ENCODE measurements around the gene TJAP1.

The TJAP1 gene

DNA sequence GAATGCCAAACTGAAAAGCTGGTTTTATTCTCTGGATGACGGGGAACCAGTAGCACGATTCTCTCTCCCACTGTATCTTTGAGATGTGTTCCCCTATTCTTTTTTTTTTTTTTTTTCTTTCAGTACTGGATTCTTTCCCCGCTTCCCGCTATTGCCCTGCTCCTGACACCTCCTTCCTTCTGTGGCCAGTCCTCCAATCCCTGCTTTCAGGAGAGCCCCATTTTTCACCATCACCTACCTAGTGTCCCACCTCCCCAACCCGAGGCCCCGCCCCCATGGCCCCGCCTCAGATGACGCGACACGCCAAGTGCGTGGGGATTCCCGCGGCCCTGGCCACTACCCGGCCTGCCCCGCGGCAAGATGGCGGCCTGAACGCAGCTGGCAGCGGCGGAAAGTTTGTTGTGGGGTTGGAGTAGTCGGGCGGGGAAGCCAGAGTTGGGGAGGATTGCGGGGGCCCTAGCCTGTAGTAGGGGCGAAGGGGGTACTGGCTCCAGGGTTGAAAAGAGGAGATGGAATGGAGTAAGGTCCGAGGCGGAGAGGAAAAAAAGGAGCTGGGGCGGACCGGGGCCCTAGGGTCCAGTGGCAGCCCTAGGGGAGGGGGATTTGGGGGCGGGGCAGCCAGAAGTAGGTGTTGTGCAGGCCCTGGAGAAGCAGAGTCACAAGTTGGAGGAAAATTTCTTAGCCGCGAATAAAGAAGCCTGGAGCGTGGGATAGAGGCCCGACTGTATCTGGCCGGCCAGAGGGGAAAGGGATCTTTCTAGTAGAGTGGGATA is at the start of gene TJAP1:
TSS of gene TJAP1 (plus strand) at position 336 of the 773 bp plus-strand sequence. CDS start 21,432 bp downstream, outside the sequence.
- no peak for DNase-seq

- DNase-seq = no peak
Observed at GRCh38 chr6:43428112-43428570, 49.2 kb upstream of the TJAP1 start.

DNA sequence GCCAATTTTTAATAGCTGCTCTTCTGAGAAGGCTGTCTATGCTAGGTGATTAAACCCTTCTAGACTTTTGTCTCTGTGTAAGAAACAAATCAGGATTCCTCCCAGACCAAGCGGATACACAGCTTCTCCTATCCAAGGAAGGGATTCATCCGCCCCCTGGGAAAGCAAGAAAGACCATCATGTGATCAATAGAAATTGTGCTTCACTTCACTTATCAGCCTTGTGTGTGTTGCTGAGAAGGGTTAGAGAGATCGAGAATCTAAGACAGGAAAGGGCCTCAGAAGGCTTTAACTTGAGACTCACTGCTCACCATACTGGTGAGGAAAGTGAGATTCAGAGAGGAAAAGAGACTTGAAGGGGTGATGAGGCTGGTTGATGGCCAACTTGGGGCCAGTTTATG is 48.5 kb upstream of the TJAP1 start:
- no peak for DNase-seq

DNA sequence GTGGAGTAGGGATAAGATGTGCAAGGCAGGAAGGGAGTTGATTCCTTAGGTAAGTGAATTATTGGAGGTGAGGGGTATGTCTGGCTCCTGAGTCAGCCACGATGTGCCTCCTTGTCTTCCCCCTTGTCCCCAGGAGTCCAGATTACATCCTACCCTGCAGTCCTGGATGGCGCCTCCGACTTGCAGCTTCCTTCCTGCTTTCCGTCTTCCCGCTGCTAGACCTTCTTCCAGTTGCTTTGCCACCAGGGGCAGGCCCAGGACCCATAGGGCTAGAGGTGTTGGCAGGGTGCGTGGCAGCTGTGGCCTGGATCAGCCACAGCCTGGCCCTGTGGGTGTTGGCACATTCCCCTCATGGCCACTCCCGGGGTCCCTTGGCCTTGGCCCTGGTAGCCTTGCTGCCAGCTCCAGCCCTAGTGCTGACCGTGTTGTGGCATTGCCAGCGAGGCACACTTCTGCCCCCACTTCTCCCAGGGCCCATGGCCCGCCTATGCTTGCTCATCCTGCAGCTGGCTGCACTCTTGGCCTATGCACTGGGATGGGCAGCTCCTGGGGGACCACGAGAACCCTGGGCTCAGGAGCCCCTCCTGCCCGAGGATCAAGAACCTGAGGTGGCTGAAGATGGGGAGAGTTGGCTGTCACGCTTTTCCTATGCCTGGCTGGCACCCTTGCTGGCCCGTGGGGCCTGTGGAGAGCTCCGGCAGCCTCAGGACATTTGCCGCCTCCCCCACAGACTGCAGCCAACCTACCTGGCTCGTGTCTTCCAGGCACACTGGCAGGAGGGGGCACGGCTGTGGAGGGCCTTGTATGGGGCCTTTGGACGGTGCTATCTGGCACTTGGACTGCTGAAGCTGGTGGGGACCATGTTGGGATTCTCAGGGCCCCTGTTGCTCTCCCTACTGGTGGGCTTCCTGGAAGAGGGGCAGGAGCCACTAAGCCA is 45.1 kb upstream of the TJAP1 start:
- no peak for DNase-seq

GRCh38 chr6:43433148-43433547 is 44.2 kb upstream of the TJAP1 start:
- no peak for DNase-seq

- no peak for DNase-seq
Observed at GRCh38 chr6:43434001-43434840, 43.1 kb upstream of the TJAP1 start.

DNA sequence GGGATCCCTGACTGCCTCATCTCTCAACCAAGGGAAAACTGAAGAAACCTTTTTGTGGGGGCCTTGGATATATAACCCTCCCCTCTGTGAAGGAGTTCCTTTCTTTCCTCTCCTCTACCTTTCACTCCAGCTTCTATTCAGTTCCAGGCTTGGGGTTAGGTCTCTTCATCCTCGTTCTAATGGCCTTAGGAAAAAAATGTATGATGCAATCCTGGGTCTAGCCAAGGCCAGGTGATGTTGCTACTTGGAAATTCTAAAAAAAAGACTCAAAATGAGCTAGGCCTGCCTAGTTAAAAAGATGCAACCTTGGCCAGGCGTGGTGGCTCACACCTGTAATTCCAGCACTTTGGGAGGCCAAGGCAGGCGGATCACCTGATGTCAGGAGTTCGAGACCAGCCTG is 42.4 kb upstream of the TJAP1 start:
- no peak for DNase-seq

GRCh38 chr6:43435682-43436437 is 41.5 kb upstream of the TJAP1 start:
- DNase-seq = no peak

GRCh38 chr6:43436577-43437282 is 40.6 kb upstream of the TJAP1 start:
- DNase-seq = no peak

DNA sequence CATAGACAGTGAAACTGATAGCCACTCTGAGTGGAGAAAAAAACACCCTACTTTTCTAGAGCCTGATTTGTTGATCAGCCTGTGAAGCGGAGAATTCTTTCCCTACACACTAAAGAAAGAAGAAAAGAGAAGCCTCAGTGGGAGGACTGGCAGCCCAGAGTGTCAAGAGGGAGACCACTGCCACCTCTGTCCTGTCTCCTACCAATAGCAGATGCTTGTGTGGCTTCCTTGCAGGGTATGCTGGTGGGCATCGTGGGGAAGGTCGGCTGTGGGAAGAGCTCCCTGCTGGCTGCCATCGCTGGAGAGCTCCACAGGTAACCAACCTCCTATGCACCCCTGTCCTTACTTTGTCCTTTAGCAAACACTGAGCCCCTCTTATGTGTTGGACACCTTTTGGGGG is 39.7 kb upstream of the TJAP1 start:
- DNase-seq = no peak

GRCh38 chr6:43442935-43443334 is 34.4 kb upstream of the TJAP1 start:
- no peak for DNase-seq

DNA sequence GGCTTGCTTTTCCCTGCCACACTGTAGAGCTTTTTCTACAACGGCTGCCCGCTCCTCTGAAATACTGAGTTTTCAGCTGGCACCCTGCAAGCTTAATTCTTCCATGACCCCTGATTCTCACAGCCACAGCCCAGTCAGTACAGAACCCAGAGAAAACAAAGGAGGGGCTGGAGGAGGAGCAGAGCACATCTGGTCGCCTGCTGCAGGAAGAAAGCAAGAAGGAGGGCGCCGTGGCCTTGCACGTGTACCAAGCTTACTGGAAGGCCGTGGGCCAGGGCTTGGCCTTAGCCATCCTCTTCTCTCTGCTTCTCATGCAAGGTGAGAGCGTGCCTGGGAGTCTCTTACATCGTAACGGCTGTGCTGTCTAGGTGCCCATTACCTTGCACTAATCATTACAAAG is 33.3 kb upstream of the TJAP1 start:
- DNase-seq = no peak

- no peak for DNase-seq
Observed at GRCh38 chr6:43444582-43444981, 32.8 kb upstream of the TJAP1 start.

DNA sequence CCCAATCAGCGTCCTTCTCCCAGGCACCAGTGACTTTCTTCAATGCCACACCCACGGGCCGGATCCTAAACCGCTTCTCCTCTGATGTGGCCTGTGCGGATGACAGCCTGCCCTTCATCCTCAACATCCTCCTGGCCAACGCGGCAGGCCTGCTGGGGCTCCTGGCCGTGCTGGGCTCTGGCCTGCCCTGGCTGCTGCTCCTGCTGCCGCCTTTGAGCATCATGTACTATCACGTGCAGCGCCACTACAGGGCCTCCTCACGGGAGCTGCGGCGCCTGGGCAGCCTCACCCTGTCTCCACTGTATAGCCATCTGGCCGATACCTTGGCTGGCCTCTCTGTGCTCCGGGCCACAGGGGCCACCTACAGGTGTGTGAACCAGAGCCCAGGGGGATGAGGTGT is 31.8 kb upstream of the TJAP1 start:
- no peak for DNase-seq

- no peak for DNase-seq
Observed at GRCh38 chr6:43447604-43448003, 29.8 kb upstream of the TJAP1 start.

DNA sequence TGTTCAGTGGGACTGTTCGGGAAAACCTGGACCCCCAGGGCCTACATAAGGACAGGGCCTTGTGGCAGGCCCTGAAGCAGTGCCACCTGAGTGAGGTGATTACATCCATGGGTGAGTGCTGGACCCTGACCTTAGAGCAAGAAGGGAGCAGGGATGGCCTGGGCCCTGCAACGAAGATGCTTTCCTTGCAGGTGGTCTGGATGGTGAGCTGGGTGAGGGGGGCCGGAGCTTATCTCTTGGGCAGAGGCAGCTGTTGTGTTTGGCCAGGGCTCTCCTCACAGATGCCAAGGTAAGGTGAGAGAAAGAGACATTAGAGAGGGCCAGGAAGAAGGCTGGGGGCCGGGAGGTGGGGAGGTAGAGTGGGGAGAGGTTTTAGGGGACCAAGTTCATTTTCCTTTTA is 28.5 kb upstream of the TJAP1 start:
- DNase-seq = no peak

- no peak for DNase-seq
Observed at GRCh38 chr6:43450699-43451131, 26.7 kb upstream of the TJAP1 start.

GRCh38 chr6:43451348-43451747 is 26.0 kb upstream of the TJAP1 start:
- DNase-seq = no peak

GRCh38 chr6:43451939-43452338 is 25.4 kb upstream of the TJAP1 start:
- no peak for DNase-seq

DNA sequence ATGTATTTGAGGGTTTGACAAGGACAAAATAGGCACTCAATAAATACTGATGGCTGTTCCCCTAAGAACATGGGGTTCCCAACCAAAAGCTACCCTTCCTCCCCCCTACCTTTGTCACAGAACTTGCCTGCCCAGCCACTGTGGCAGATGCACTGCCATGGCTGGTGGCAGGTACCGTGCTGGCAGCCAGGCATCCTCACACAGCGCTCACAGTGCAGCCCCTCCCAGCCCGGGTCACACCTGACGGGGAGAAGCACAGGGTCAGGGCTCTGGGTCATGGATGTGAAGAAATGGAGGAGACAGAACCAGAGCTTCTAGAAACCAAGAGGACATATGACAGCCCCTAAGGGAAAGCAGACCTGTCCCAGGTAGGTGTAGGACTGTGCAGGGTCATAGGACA is 24.5 kb upstream of the TJAP1 start:
- no peak for DNase-seq

DNA sequence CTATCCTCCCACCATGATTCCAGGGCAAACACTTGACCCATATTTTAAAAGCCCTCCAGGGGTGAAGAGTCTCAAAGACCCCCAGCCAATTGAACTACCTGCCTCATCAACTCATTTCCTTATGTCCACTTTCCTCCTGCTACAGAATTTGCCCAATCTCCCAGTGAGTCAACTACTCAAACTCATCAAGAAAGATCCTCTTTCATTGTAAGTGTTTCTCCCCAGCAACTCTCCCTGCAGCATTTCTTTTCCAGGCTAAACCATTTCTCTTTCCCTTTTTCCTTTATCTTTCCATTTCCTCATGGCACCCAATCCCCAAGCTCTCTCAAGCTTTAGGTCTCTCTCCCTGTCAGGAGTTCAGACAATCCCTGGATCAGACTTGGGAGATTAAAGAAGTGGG is 23.5 kb upstream of the TJAP1 start:
- DNase-seq = no peak
